OCI-LY3 (cell line): Measurements from ENCODE around the gene TEX29.

ENCODE experiments used
- CTCF ChIP-seq: fragments of 200-600, 300-600 bp; sonication (generic); IDR thresholded peaks from 2 replicates; pipeline ENCODE4 v1.5.1; 2014; ENCODE audit warnings: antibody characterized with exemption, low read length, low read depth
- EZH2phosphoT487 ChIP-seq: fragments of 200-600 bp; shearing (Covaris generic); IDR thresholded peaks from 2 replicates; pipeline ENCODE4 v1.6.1; 2018; ENCODE audit warnings: antibody characterized with exemption, mixed run types, low read depth

GRCh38 chr13:111360452-111360851 is 40.0 kb downstream of the TEX29 start:
- no peak for TF ChIP-seq CTCF
- no peak for TF ChIP-seq EZH2phosphoT487
